ENCODE data around the gene SH3BP4.
"Not testable (repeated sequence)": the region's sequence is repeated elsewhere in the genome, so short reads cannot be mapped to it uniquely, and the experiment has no call there.

SH3BP4 gene

GRCh38 chr2:235055891-235056516 lies 104.2 kb downstream of the SH3BP4 start:
- DNase-seq (ENCODE audit: low read depth in 2 of 2) = no peak

- DNase-seq (ENCODE audit: low read depth in 2 of 2) = no peak
Measured at GRCh38 chr2:235056768-235057167, 105.0 kb downstream of the SH3BP4 start.

- not testable (repeated sequence) for DNase-seq (ENCODE audit: low read depth in 2 of 2)
Measured at GRCh38 chr2:235057616-235058015, 105.8 kb downstream of the SH3BP4 start.

- no peak for DNase-seq (ENCODE audit: low read depth in 2 of 2)
Measured at GRCh38 chr2:235059161-235059560, 107.3 kb downstream of the SH3BP4 start.

- no peak for DNase-seq (ENCODE audit: low read depth in 2 of 2)
Measured at GRCh38 chr2:235061656-235062055, 109.8 kb downstream of the SH3BP4 start.

- no peak for DNase-seq (ENCODE audit: low read depth in 2 of 2)
Measured at GRCh38 chr2:235063471-235063961, 111.7 kb downstream of the SH3BP4 start.

GRCh38 chr2:235064976-235065375 lies 113.2 kb downstream of the SH3BP4 start:
- DNase-seq (ENCODE audit: low read depth in 2 of 2) = no peak

GRCh38 chr2:235066490-235066889 lies 114.7 kb downstream of the SH3BP4 start:
- no peak for DNase-seq (ENCODE audit: low read depth in 2 of 2)

GRCh38 chr2:235066895-235067294 lies 115.1 kb downstream of the SH3BP4 start:
- DNase-seq (ENCODE audit: low read depth in 2 of 2) = no peak

GRCh38 chr2:235068701-235069100 lies 116.9 kb downstream of the SH3BP4 start:
- no peak for DNase-seq (ENCODE audit: low read depth in 2 of 2)

- DNase-seq (ENCODE audit: low read depth in 2 of 2) = no peak
Measured at GRCh38 chr2:235070063-235070706, 118.4 kb downstream of the SH3BP4 start.

GRCh38 chr2:235073868-235074413 lies 122.1 kb downstream of the SH3BP4 start:
- DNase-seq (ENCODE audit: low read depth in 2 of 2) = no peak

GRCh38 chr2:235077046-235077445 lies 125.2 kb downstream of the SH3BP4 start:
- no peak for DNase-seq (ENCODE audit: low read depth in 2 of 2)

- DNase-seq (ENCODE audit: low read depth in 2 of 2) = no peak
Measured at GRCh38 chr2:235078182-235078581, 126.4 kb downstream of the SH3BP4 start.

- DNase-seq (ENCODE audit: low read depth in 2 of 2) = no peak
Measured at GRCh38 chr2:235078914-235079472, 127.2 kb downstream of the SH3BP4 start.

- DNase-seq (ENCODE audit: low read depth in 2 of 2) = no peak
Measured at GRCh38 chr2:235080101-235080500, 128.3 kb downstream of the SH3BP4 start.

- no peak for DNase-seq (ENCODE audit: low read depth in 2 of 2)
Measured at GRCh38 chr2:235082578-235083338, 130.9 kb downstream of the SH3BP4 start.

- DNase-seq (ENCODE audit: low read depth in 2 of 2) = no peak
Measured at GRCh38 chr2:235083822-235084221, 132.0 kb downstream of the SH3BP4 start.

- no peak for DNase-seq (ENCODE audit: low read depth in 2 of 2)
Measured at GRCh38 chr2:235084424-235084823, 132.6 kb downstream of the SH3BP4 start.

GRCh38 chr2:235085476-235085875 lies 133.7 kb downstream of the SH3BP4 start:
- DNase-seq (ENCODE audit: low read depth in 2 of 2) = no peak

- no peak for DNase-seq (ENCODE audit: low read depth in 2 of 2)
Measured at GRCh38 chr2:235086481-235087184, 134.8 kb downstream of the SH3BP4 start.
